Fibroblast of lung (primary cell): ENCODE data around the gene TBC1D5.

Experiments
- CTCF ChIP-seq, 2 donors: IDR thresholded peaks in 1 of 2; conservative IDR thresholded peaks in 1 of 2; 1 replicate in 1 of 2; 2 replicates in 1 of 2; pipeline ENCODE4 v1.5.1; 2011 to 2012; ENCODE audit warnings: low read length in 2 of 2, control low read depth in 1 of 2, inconsistent platforms in 1 of 2, low read depth in 1 of 2, mild to moderate bottlenecking in 1 of 2
- EZH2 ChIP-seq: IDR thresholded peaks from 2 replicates; pipeline ENCODE4 v1.5.1; 2012; ENCODE audit warnings: low read length, control low read depth, mild to moderate bottlenecking; ENCODE audit errors: missing control alignments

GRCh38 chr3:17175187-17175807 lies 567.1 kb downstream of the TBC1D5 start:
- TF ChIP-seq CTCF (conservative IDR thresholded peaks at IDR 0.05 in 1 of 2, IDR thresholded peaks at IDR 0.05 in 1 of 2; ENCODE audit: low read depth in 1 of 2, low read length in 2 of 2) (no peak), EZH2 (no peak)
